ENCODE results near the gene B4GALT1. TPM values are rescaled to one million over a fixed set of nuclear protein-coding genes. Genes with fewer than 3 reads are reported as not detected.
A peak's percentile ranks its signal among the peaks of the same experiment; 100 is the strongest.

Gene B4GALT1
- total RNA-seq = 37.1 TPM
- long read RNA-seq, full-length matches to known transcripts = 8 of 19 reads
- long read RNA-seq, partial matches to known transcripts = 1 of 19 reads
- long read RNA-seq, other reads (novel, unspliced or antisense) = 10 of 19 reads

GRCh38 chr9:33167084-33167971, at the start of gene B4GALT1:
Gene B4GALT1, minus strand, starts transcription at chr9:33167336. Its CDS starts 167 bp downstream, at chr9:33167169.
- Histone ChIP-seq H3K27ac (replicated peaks) (peak within 1 kb of the TSS; percentile 99), H3K27me3 (ENCODE audit: low read depth) (no peaks in the 10 kb centered on the region), H3K9me3 (replicated peaks) (no peaks in the 10 kb centered on the region), H3K4me1 (peaks cover 76% of the 10 kb centered on the region), H3K4me3 (peak within 1 kb of the TSS; percentile 99), H3K36me3 (no peaks in the 10 kb centered on the region)
- intact Hi-C loops (cut with micrococcal nuclease) = loop anchor here (10.0 kb wide), 1 partner anchor 63 kb away; no protein-coding TSS in a partner anchor
- DNase-seq = peak; percentile 98
- no peak for TF ChIP-seq CTCF (IDR thresholded peaks at IDR 0.05; ENCODE audit: borderline replicate concordance)

GRCh38 chr9:33211695-33212393, 44.7 kb upstream of the B4GALT1 start:
- no peaks in the 10 kb centered on the region for H3K36me3 ChIP-seq
- no peak for DNase-seq
- H3K27me3 ChIP-seq (ENCODE audit: low read depth) = no peaks in the 10 kb centered on the region
- intact Hi-C loops (cut with micrococcal nuclease) = no loop called here
- H3K9me3 ChIP-seq (replicated peaks) = no peaks in the 10 kb centered on the region
- no peak overlapping the region for H3K4me3 ChIP-seq
- no peak overlapping the region for H3K27ac ChIP-seq (replicated peaks)
- no peak for TF ChIP-seq CTCF (IDR thresholded peaks at IDR 0.05; ENCODE audit: borderline replicate concordance)
- no peaks in the 10 kb centered on the region for H3K4me1 ChIP-seq

GRCh38 chr9:33210006-33210715, 43.0 kb upstream of the B4GALT1 start:
- DNase-seq = no peak
- intact Hi-C loops (cut with micrococcal nuclease) = no loop called here

GRCh38 chr9:33209394-33209793, 42.3 kb upstream of the B4GALT1 start:
- Histone ChIP-seq H3K4me1 (no peaks in the 10 kb centered on the region), H3K27ac (replicated peaks) (no peak overlapping the region)

More at GRCh38 chr9:33210006-33210715, 43.0 kb upstream of the B4GALT1 start:
- H3K9me3 ChIP-seq (replicated peaks) = no peaks in the 10 kb centered on the region
- no peaks in the 10 kb centered on the region for H3K36me3 ChIP-seq
- no peak for TF ChIP-seq CTCF (IDR thresholded peaks at IDR 0.05; ENCODE audit: borderline replicate concordance)
- no peaks in the 10 kb centered on the region for H3K27me3 ChIP-seq (ENCODE audit: low read depth)
- no peaks in the 10 kb centered on the region for H3K4me1 ChIP-seq
- H3K4me3 ChIP-seq = no peak overlapping the region
- no peak overlapping the region for H3K27ac ChIP-seq (replicated peaks)

More at GRCh38 chr9:33209394-33209793, 42.3 kb upstream of the B4GALT1 start:
- intact Hi-C loops (cut with micrococcal nuclease) = no loop called here
- Histone ChIP-seq H3K27me3 (ENCODE audit: low read depth) (no peaks in the 10 kb centered on the region), H3K36me3 (no peaks in the 10 kb centered on the region), H3K9me3 (replicated peaks) (no peaks in the 10 kb centered on the region), H3K4me3 (no peak overlapping the region)
- DNase-seq = no peak
- no peak for TF ChIP-seq CTCF (IDR thresholded peaks at IDR 0.05; ENCODE audit: borderline replicate concordance)

All from left ventricle myocardium inferior (tissue), 1 donor.